ENCODE measurements around the gene RXYLT1.

DNA sequence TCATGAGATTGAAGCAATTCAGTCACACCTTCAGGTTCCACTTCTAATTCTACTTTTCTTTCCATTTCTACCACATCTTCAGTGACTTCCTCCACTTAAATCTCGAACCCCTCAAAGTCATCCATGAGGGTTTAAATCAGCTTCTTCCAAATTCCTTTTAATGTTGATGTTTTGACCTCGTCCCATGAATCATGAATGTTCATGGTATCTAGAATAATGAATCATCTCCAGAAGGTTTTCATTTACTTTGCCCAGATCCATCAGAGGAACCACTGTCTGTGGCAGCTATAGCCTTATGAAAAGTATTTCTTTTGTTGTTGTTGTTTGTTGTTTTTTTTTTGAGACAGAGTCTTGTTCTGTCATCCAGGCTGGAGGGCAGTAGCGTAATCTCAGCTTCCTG is 7.6 kb downstream of the RXYLT1 start:
- no peak for TF ChIP-seq POLR2A (IDR thresholded peaks at IDR 0.05)
- TF ChIP-seq, protein P1, sequence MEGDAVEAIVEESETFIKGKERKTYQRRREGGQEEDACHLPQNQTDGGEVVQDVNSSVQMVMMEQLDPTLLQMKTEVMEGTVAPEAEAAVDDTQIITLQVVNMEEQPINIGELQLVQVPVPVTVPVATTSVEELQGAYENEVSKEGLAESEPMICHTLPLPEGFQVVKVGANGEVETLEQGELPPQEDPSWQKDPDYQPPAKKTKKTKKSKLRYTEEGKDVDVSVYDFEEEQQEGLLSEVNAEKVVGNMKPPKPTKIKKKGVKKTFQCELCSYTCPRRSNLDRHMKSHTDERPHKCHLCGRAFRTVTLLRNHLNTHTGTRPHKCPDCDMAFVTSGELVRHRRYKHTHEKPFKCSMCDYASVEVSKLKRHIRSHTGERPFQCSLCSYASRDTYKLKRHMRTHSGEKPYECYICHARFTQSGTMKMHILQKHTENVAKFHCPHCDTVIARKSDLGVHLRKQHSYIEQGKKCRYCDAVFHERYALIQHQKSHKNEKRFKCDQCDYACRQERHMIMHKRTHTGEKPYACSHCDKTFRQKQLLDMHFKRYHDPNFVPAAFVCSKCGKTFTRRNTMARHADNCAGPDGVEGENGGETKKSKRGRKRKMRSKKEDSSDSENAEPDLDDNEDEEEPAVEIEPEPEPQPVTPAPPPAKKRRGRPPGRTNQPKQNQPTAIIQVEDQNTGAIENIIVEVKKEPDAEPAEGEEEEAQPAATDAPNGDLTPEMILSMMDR (IDR thresholded peaks at IDR 0.05): no peak
- TF ChIP-seq POLR2AphosphoS5 (IDR thresholded peaks at IDR 0.05): no peak

Data from transverse colon (tissue), 4 donors.